Left lung (tissue), 10 donors: Measurements from ENCODE around the gene CHGA. TPM values are rescaled to one million over a fixed set of nuclear protein-coding genes. Genes with fewer than 3 reads are reported as not detected.

Source experiments
- ATAC-seq: fragments of 200-7000 bp; cut with Tn5 transposase; one replicate; pipeline ENCODE4 v1.9.1; 2020; ENCODE audit warnings: moderate library complexity
- DNase-seq, 4 donors: peaks; one replicate each; pipeline ENCODE4 v3.0.0-alpha.2; 2013 to 2020
- H3K27ac ChIP-seq, 2 donors: fragments of 200-600 bp; sonication (generic) in 1 of 2; one replicate each; pipeline versions ENCODE4 v1.5.0 to v1.8.0; 2020 to 2021
- H3K27me3 ChIP-seq, 2 donors: fragments of 200-600 bp; sonication (generic) in 1 of 2; one replicate each; pipeline versions ENCODE4 v1.5.0 to v1.8.0; 2020 to 2021
- H3K36me3 ChIP-seq, 2 donors: fragments of 200-600 bp; sonication (generic) in 1 of 2; one replicate each; pipeline versions ENCODE4 v1.5.0 to v1.8.0; 2020 to 2021
- H3K4me1 ChIP-seq, 2 donors: fragments of 200-600 bp; one replicate each; pipeline ENCODE4 v1.8.0; 2021
- H3K4me3 ChIP-seq, 2 donors: fragments of 200-600 bp; sonication (generic) in 1 of 2; one replicate each; pipeline versions ENCODE4 v1.5.0 to v1.8.0; 2020 to 2021; ENCODE audit warnings: mild to moderate bottlenecking in 1 of 2
- H3K9me3 ChIP-seq, 2 donors: fragments of 200-600 bp; sonication (generic) in 1 of 2; one replicate each; pipeline versions ENCODE4 v1.5.0 to v1.8.0; 2020 to 2021
- intact Hi-C, 2 donors: fragments of 100-400 bp; cut with DNase I; formaldehyde crosslinking; loops; one replicate each; pipeline versions ENCODE4 v1.11.2 to v1.14.2; 2022
- polyA plus RNA-seq, 6 donors: library from polyadenylated mRNA; unstranded; fragments of 120-200 nt; gene quantifications; one replicate each; pipeline ENCODE4 v1.2.1, GENCODE V29; 2013; ENCODE audit not compliant: insufficient read length in 6 of 6
- total RNA-seq, 2 donors: library from RNA; stranded (reverse); fragmentation: NEBNext Ultra II Directional; extraction: Animal tissue kit (Norgen Biotek cat#: 25700); gene quantifications; one replicate each; pipeline ENCODE4 v1.2.1, GENCODE V29; 2021
- TF ChIP-seq, protein P1 (sequence below), 2 donors: fragments of 200-600 bp; sonication (generic) in 1 of 2; IDR thresholded peaks; one replicate each; pipeline versions ENCODE4 v1.5.0 to v1.8.0; 2021; ENCODE audit warnings: antibody characterized with exemption in 2 of 2
- donor health status: DM: no; HTN: yes; CAD: no.
- donor health status: DM: no; HTN: no; CAD: no.

Gene CHGA
- total and polyA plus RNA-seq, 8 donors: 0.12 to 4.5 (median 3.1) TPM; not detected in 1

DNA sequence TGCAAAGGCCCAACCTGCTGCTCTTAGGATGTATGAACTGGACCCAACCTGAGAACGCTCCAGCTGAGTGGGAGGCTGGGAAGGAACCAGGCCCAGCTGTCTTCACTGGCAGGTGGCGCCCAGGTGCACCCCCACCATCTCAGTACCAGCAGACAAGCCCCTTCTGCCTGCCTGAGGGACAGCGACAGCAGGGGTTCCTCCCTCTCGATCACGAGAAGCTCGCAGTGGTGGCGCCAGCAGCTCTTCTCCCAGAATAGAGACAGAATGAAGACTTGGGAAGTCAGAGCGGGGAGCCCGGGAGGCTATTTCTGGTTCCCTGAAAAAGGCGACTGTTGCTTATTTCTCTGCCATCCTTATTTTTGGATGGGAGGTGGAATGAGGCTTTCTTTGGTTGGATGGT is 46.5 kb downstream of the CHGA start:
- DNase-seq (no peak), ATAC-seq (no peak)
- H3K27ac ChIP-seq: no peak overlapping the region
- TF ChIP-seq, protein P1, sequence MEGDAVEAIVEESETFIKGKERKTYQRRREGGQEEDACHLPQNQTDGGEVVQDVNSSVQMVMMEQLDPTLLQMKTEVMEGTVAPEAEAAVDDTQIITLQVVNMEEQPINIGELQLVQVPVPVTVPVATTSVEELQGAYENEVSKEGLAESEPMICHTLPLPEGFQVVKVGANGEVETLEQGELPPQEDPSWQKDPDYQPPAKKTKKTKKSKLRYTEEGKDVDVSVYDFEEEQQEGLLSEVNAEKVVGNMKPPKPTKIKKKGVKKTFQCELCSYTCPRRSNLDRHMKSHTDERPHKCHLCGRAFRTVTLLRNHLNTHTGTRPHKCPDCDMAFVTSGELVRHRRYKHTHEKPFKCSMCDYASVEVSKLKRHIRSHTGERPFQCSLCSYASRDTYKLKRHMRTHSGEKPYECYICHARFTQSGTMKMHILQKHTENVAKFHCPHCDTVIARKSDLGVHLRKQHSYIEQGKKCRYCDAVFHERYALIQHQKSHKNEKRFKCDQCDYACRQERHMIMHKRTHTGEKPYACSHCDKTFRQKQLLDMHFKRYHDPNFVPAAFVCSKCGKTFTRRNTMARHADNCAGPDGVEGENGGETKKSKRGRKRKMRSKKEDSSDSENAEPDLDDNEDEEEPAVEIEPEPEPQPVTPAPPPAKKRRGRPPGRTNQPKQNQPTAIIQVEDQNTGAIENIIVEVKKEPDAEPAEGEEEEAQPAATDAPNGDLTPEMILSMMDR (IDR thresholded peaks at IDR 0.05): no peak
- intact Hi-C loops: no loop called here
- H3K27me3 ChIP-seq: no peaks in the 10 kb centered on the region
- no peaks in the 10 kb centered on the region for H3K9me3 ChIP-seq
- H3K36me3 ChIP-seq: no peaks in the 10 kb centered on the region
- peaks cover 6% of the 10 kb centered on the region in 2 donors for H3K4me1 ChIP-seq
- H3K4me3 ChIP-seq: no peak overlapping the region

DNA sequence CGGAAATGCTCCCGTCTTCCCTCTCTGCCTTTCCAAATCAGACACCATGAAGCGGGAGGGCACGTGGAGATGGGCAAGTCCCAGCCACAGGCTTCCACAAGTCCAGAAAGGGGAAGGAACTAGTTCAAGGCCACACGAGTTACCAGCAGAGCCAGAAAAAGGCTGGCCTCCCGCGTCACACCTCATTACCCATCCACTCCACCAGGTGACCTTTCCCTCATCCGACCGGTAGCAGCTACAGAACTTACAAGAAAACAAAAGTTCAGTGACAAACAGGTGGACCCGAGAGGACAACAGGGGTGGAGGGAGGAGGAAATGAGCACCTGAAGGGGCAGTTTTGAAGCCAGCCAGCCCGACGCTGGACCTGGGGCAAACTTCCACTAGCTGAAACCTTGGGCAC is 46.9 kb downstream of the CHGA start:
- Histone ChIP-seq H3K4me1 (peaks cover 3 to 6% of the 10 kb centered on the region in 2 donors), H3K4me3 (no peak overlapping the region), H3K9me3 (no peaks in the 10 kb centered on the region), H3K27ac (no peak overlapping the region), H3K36me3 (no peaks in the 10 kb centered on the region), H3K27me3 (no peaks in the 10 kb centered on the region)
- DNase-seq (no peak), ATAC-seq (no peak)
- intact Hi-C loops: no loop called here
- TF ChIP-seq, protein P1 (IDR thresholded peaks at IDR 0.05): no peak

DNA sequence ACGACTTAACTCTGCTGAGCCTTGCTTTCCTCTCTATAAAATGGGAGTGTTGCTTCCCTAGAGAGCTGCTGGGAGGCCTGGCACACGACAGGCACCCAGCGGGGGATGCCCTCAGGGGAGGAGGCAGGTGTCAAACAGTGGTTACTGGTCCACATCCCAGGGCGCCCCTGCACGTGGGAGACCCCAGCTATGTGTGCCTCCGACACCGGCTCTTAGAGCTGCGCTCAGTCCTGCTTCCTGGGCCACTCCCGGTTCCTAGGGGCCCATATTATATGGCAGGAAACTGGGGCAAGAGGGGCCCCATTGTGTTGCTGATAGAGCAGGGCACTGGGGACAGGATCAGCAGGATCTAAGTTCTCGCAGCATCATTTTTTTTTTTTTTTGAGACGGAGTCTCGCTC is 47.3 kb downstream of the CHGA start:
- peaks cover 0 to 3% of the 10 kb centered on the region in 2 donors for H3K36me3 ChIP-seq
- intact Hi-C loops: no loop called here
- peaks cover 0 to 6% of the 10 kb centered on the region in 2 donors for H3K4me1 ChIP-seq
- H3K9me3 ChIP-seq: peaks cover 0 to under 1% of the 10 kb centered on the region in 2 donors
- TF ChIP-seq, protein P1 (IDR thresholded peaks at IDR 0.05): no peak
- no peak overlapping the region for H3K27ac ChIP-seq
- no peak for ATAC-seq
- DNase-seq: peak in 1 of 4 donors; percentile 67
- H3K4me3 ChIP-seq: no peak overlapping the region
- H3K27me3 ChIP-seq: no peaks in the 10 kb centered on the region

DNA sequence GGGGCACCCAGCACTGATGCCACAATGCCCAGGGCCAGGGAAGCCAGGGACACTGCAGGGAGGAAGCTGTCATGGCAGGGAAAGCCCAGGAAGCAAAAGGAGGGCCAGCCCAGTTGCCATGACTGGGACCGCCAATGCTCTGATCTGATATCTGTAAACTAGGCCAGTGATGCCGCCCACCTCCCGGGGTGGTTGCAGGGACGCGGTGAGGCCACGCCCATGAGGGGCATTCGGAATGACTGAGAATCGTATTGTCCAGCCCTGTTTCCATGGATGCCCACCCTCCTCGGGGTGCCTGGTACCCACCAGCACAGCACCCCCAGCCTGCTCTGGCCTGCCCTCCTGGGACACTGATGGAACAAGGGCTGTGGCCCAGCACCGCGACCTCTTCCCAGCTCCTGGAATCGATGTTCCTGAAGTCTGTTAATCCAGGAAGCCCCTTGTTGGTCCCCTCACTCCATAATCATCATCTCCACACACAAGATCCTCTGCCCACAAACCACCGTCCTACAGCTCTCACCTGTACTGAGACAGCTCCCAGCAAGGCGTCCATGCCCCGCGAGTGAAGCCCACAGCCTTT is 48.7 kb downstream of the CHGA start:
- peaks cover 0 to 16% of the 10 kb centered on the region in 2 donors for H3K36me3 ChIP-seq
- H3K27ac ChIP-seq: no peak overlapping the region
- TF ChIP-seq, protein P1 (IDR thresholded peaks at IDR 0.05): no peak
- H3K4me3 ChIP-seq: no peak overlapping the region
- DNase-seq (no peak), ATAC-seq (no peak)
- intact Hi-C loops: no loop called here
- peaks cover 0 to 15% of the 10 kb centered on the region in 2 donors for H3K9me3 ChIP-seq
- H3K4me1 ChIP-seq: peaks cover 0 to 6% of the 10 kb centered on the region in 2 donors
- no peaks in the 10 kb centered on the region for H3K27me3 ChIP-seq

DNA sequence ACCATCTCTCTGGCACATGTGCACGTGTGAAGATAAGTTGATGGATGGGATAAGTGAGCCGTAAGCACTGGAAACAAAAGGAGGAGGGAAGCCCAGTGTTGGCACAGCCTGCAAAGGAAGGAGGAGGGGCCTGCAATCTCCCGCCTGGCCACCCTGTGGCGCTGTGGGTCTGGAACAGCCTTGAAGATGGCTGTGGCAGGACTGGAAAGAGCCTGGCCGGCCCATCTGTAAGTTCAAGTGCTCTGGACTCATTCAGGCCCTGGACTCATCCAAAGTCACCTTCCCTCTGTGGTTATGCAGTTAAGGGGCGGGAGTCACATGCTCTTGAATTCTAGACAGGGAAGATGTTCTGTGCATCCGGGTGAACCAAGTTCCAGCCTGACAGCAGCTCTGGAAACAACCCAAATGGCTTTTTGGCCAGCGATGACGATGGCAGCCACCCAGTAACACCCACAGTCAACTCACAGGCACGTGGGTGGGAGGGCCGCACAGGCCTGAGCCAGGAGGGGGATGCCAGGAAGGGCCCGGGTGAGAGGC is 50.4 kb downstream of the CHGA start:
- ATAC-seq: peak; percentile 85
- peaks cover 0 to 32% of the 10 kb centered on the region in 2 donors for H3K36me3 ChIP-seq
- H3K27ac ChIP-seq: peak overlapping the region in 1 of 2 donors; percentile 13

More for the DNA sequence above, 50.4 kb downstream of the CHGA start:
- H3K4me1 ChIP-seq: peaks cover 0 to 6% of the 10 kb centered on the region in 2 donors
- H3K4me3 ChIP-seq: no peak overlapping the region
- H3K9me3 ChIP-seq: peaks cover 0 to 23% of the 10 kb centered on the region in 2 donors
- TF ChIP-seq, protein P1 (IDR thresholded peaks at IDR 0.05): peak; percentile 44 to 73
- intact Hi-C loops: no loop called here
- no peaks in the 10 kb centered on the region for H3K27me3 ChIP-seq
- DNase-seq: peak in 1 of 4 donors; percentile 58
